Neural crest cell (in vitro differentiated cells): ENCODE data around the gene SNX30. TPM values are rescaled to one million over a fixed set of nuclear protein-coding genes. Genes with fewer than 3 reads are reported as not detected.
A peak's percentile ranks its signal among the peaks of the same experiment; 100 is the strongest.

ENCODE experiments used
- DNase-seq: peaks from one replicate; pipeline ENCODE4 v3.0.0; 2021; ENCODE audit warnings: low read depth, mixed read lengths, low spot score
- H3K27ac Mint-ChIP-seq: one replicate; pipeline ENCODE4 v1.8.0; 2021; ENCODE audit warnings: mild to moderate bottlenecking, mixed read lengths; ENCODE audit not compliant: unreplicated experiment
- H3K27me3 Mint-ChIP-seq: 2 replicates; pipeline ENCODE4 v1.8.0; 2021; ENCODE audit warnings: low read depth, mild to moderate bottlenecking, mixed read lengths
- H3K36me3 Mint-ChIP-seq: 2 replicates; pipeline ENCODE4 v1.8.0; 2021; ENCODE audit warnings: low read depth, mild to moderate bottlenecking, mixed read lengths
- H3K4me1 Mint-ChIP-seq: 2 replicates; pipeline ENCODE4 v1.8.0; 2021; ENCODE audit warnings: mixed read lengths
- H3K4me3 Mint-ChIP-seq: one replicate; pipeline ENCODE4 v1.8.0; 2021; ENCODE audit warnings: mild to moderate bottlenecking, mixed read lengths
- H3K9me3 Mint-ChIP-seq: 2 replicates; pipeline ENCODE4 v1.8.0; 2021; ENCODE audit warnings: mixed read lengths
- CTCF ChIP-seq: fragments of 200-600 bp; sonication (generic); conservative IDR thresholded peaks from 2 replicates; pipeline ENCODE4 v1.5.0; 2021; ENCODE audit warnings: antibody characterized with exemption, mild to moderate bottlenecking
- total RNA-seq: library from RNA; stranded (reverse); gene quantifications from 2 replicates; pipeline ENCODE4 v1.2.1, GENCODE V29; 2021

Gene SNX30
- total RNA-seq, 1 donor from 2014 or later: 14.5 TPM

- Mint-ChIP-seq H3K9me3 (no peaks in the 10 kb centered on the region), H3K27me3 (no peaks in the 10 kb centered on the region)
These were observed 72.7 kb downstream of the SNX30 start for GRCh38 chr9:112823257-112823656.

GRCh38 chr9:112831281-112831851 is 80.8 kb downstream of the SNX30 start:
- no peak for TF ChIP-seq CTCF

More at GRCh38 chr9:112823257-112823656, 72.7 kb downstream of the SNX30 start:
- DNase-seq: no peak
- peaks cover 5% of the 10 kb centered on the region for H3K4me1 Mint-ChIP-seq
- H3K27ac Mint-ChIP-seq: no peak overlapping the region
- no peak overlapping the region for H3K4me3 Mint-ChIP-seq
- H3K36me3 Mint-ChIP-seq: peaks cover 2% of the 10 kb centered on the region
- no peak for TF ChIP-seq CTCF

GRCh38 chr9:112831969-112832368 is 81.4 kb downstream of the SNX30 start:
- Mint-ChIP-seq H3K36me3 (peaks cover 11% of the 10 kb centered on the region), H3K27me3 (no peaks in the 10 kb centered on the region), H3K9me3 (no peaks in the 10 kb centered on the region), H3K27ac (no peak overlapping the region), H3K4me1 (no peaks in the 10 kb centered on the region), H3K4me3 (no peak overlapping the region)
- no peak for TF ChIP-seq CTCF
- DNase-seq: no peak

More at GRCh38 chr9:112831281-112831851, 80.8 kb downstream of the SNX30 start:
- Mint-ChIP-seq H3K9me3 (no peaks in the 10 kb centered on the region), H3K4me3 (no peak overlapping the region), H3K27me3 (no peaks in the 10 kb centered on the region), H3K4me1 (no peaks in the 10 kb centered on the region), H3K27ac (peak overlapping the region; percentile 21), H3K36me3 (peaks cover 8% of the 10 kb centered on the region)
- no peak for DNase-seq

- Mint-ChIP-seq H3K36me3 (peaks cover 12% of the 10 kb centered on the region), H3K27ac (no peak overlapping the region), H3K4me3 (no peak overlapping the region), H3K4me1 (no peaks in the 10 kb centered on the region), H3K27me3 (no peaks in the 10 kb centered on the region), H3K9me3 (no peaks in the 10 kb centered on the region)
- no peak for DNase-seq
- no peak for TF ChIP-seq CTCF
These were observed 82.5 kb downstream of the SNX30 start for GRCh38 chr9:112833081-112833480.

- Mint-ChIP-seq H3K27me3 (no peaks in the 10 kb centered on the region), H3K36me3 (peaks cover 30% of the 10 kb centered on the region), H3K9me3 (no peaks in the 10 kb centered on the region), H3K4me3 (no peak overlapping the region), H3K27ac (peak overlapping the region; percentile 59), H3K4me1 (peaks cover 6% of the 10 kb centered on the region)
- DNase-seq: no peak
- TF ChIP-seq CTCF: no peak
These were observed 85.8 kb downstream of the SNX30 start for GRCh38 chr9:112836394-112836793.
